ENCODE data around the gene PCCA.

PCCA gene

GRCh38 chr13:100549316-100549715, 460.4 kb downstream of the PCCA start:
- Histone ChIP-seq H3K4me1 (ENCODE audit: control insufficient read depth, low read depth, low read length) (no peaks in the 10 kb centered on the region), H2AK5ac (ENCODE audit: low read length) (no peak overlapping the region)
- no CpG with 5 or more reads among the region's 9 CpGs for WGBS (ENCODE audit: extremely low coverage, insufficient coverage, low lambda C conversion rate)

GRCh38 chr13:100552755-100553154, 463.9 kb downstream of the PCCA start:
- no peak overlapping the region for H3K4ac ChIP-seq (ENCODE audit: low read depth, low read length)

More at GRCh38 chr13:100549316-100549715, 460.4 kb downstream of the PCCA start:
- Histone ChIP-seq H3K9ac (ENCODE audit: low read length) (no peak overlapping the region), H3K4me3 (ENCODE audit: low read length) (no peak overlapping the region), H2BK15ac (replicated peaks; ENCODE audit: low read depth) (no peak overlapping the region), H3K23ac (ENCODE audit: low read length) (no peak overlapping the region), H2BK5ac (ENCODE audit: low read length) (no peak overlapping the region), H3K36me3 (ENCODE audit: control insufficient read depth, insufficient read depth, low read length) (no peaks in the 10 kb centered on the region), H4K5ac (ENCODE audit: low read length) (no peak overlapping the region), H3K27me3 (ENCODE audit: insufficient read depth, low read length, poor library complexity) (no peaks in the 10 kb centered on the region), H3K18ac (ENCODE audit: low read length) (no peak overlapping the region), H3K4ac (ENCODE audit: low read depth, low read length) (no peak overlapping the region), H3K56ac (ENCODE audit: low read length) (no peak overlapping the region), H3K79me1 (ENCODE audit: low read length) (no peaks in the 10 kb centered on the region), H3K79me2 (ENCODE audit: control insufficient read depth, insufficient read depth, low read length) (no peaks in the 10 kb centered on the region), H2BK120ac (ENCODE audit: low read depth, low read length) (no peak overlapping the region), H4K8ac (ENCODE audit: low read depth, low read length) (no peak overlapping the region), H3K4me2 (ENCODE audit: low read length) (no peak overlapping the region), H3K27ac (ENCODE audit: low read depth, low read length) (no peak overlapping the region)
- DNase-seq = no peak

GRCh38 chr13:100559886-100560285, 471.0 kb downstream of the PCCA start:
- Histone ChIP-seq H3K4ac (ENCODE audit: low read depth, low read length) (no peak overlapping the region), H3K79me2 (ENCODE audit: control insufficient read depth, insufficient read depth, low read length) (no peaks in the 10 kb centered on the region), H2BK15ac (replicated peaks; ENCODE audit: low read depth) (no peak overlapping the region), H3K79me1 (ENCODE audit: low read length) (no peaks in the 10 kb centered on the region), H3K27ac (ENCODE audit: low read depth, low read length) (no peak overlapping the region), H3K18ac (ENCODE audit: low read length) (no peak overlapping the region), H3K4me2 (ENCODE audit: low read length) (no peak overlapping the region), H4K8ac (ENCODE audit: low read depth, low read length) (no peak overlapping the region), H3K9ac (ENCODE audit: low read length) (no peak overlapping the region), H2BK120ac (ENCODE audit: low read depth, low read length) (no peak overlapping the region), H3K4me3 (ENCODE audit: low read length) (no peak overlapping the region), H3K4me1 (ENCODE audit: control insufficient read depth, low read depth, low read length) (no peaks in the 10 kb centered on the region), H3K27me3 (ENCODE audit: insufficient read depth, low read length, poor library complexity) (no peaks in the 10 kb centered on the region), H2AK5ac (ENCODE audit: low read length) (no peak overlapping the region), H2BK5ac (ENCODE audit: low read length) (no peak overlapping the region), H3K36me3 (ENCODE audit: control insufficient read depth, insufficient read depth, low read length) (no peaks in the 10 kb centered on the region), H3K23ac (ENCODE audit: low read length) (no peak overlapping the region), H4K5ac (ENCODE audit: low read length) (no peak overlapping the region), H3K56ac (ENCODE audit: low read length) (no peak overlapping the region)
- WGBS (ENCODE audit: extremely low coverage, insufficient coverage, low lambda C conversion rate) = no CpG with 5 or more reads among the region's 8 CpGs
- DNase-seq = no peak

More at GRCh38 chr13:100552755-100553154, 463.9 kb downstream of the PCCA start:
- no peak for DNase-seq
- Histone ChIP-seq H2BK15ac (replicated peaks; ENCODE audit: low read depth) (no peak overlapping the region), H3K4me2 (ENCODE audit: low read length) (no peak overlapping the region), H4K5ac (ENCODE audit: low read length) (no peak overlapping the region), H4K8ac (ENCODE audit: low read depth, low read length) (no peak overlapping the region), H3K23ac (ENCODE audit: low read length) (no peak overlapping the region), H3K27ac (ENCODE audit: low read depth, low read length) (no peak overlapping the region), H3K4me1 (ENCODE audit: control insufficient read depth, low read depth, low read length) (no peaks in the 10 kb centered on the region), H3K56ac (ENCODE audit: low read length) (no peak overlapping the region), H3K79me2 (ENCODE audit: control insufficient read depth, insufficient read depth, low read length) (no peaks in the 10 kb centered on the region), H2BK120ac (ENCODE audit: low read depth, low read length) (no peak overlapping the region), H2BK5ac (ENCODE audit: low read length) (no peak overlapping the region), H3K9ac (ENCODE audit: low read length) (no peak overlapping the region), H3K18ac (ENCODE audit: low read length) (no peak overlapping the region), H3K4me3 (ENCODE audit: low read length) (no peak overlapping the region), H3K79me1 (ENCODE audit: low read length) (no peaks in the 10 kb centered on the region), H3K27me3 (ENCODE audit: insufficient read depth, low read length, poor library complexity) (no peaks in the 10 kb centered on the region), H2AK5ac (ENCODE audit: low read length) (no peak overlapping the region), H3K36me3 (ENCODE audit: control insufficient read depth, insufficient read depth, low read length) (no peaks in the 10 kb centered on the region)
- no CpG with 5 or more reads among the region's 11 CpGs for WGBS (ENCODE audit: extremely low coverage, insufficient coverage, low lambda C conversion rate)

GRCh38 chr13:100560498-100561157, 471.7 kb downstream of the PCCA start:
- no CpG with 5 or more reads among the region's 15 CpGs for WGBS (ENCODE audit: extremely low coverage, insufficient coverage, low lambda C conversion rate)
- Histone ChIP-seq H2AK5ac (ENCODE audit: low read length) (no peak overlapping the region), H3K18ac (ENCODE audit: low read length) (no peak overlapping the region), H3K79me1 (ENCODE audit: low read length) (no peaks in the 10 kb centered on the region), H2BK120ac (ENCODE audit: low read depth, low read length) (no peak overlapping the region), H3K4me1 (ENCODE audit: control insufficient read depth, low read depth, low read length) (no peaks in the 10 kb centered on the region), H3K4ac (ENCODE audit: low read depth, low read length) (no peak overlapping the region), H3K23ac (ENCODE audit: low read length) (no peak overlapping the region), H3K27ac (ENCODE audit: low read depth, low read length) (no peak overlapping the region), H3K27me3 (ENCODE audit: insufficient read depth, low read length, poor library complexity) (no peaks in the 10 kb centered on the region), H3K4me3 (ENCODE audit: low read length) (no peak overlapping the region), H2BK5ac (ENCODE audit: low read length) (no peak overlapping the region), H3K56ac (ENCODE audit: low read length) (no peak overlapping the region), H3K79me2 (ENCODE audit: control insufficient read depth, insufficient read depth, low read length) (no peaks in the 10 kb centered on the region), H3K4me2 (ENCODE audit: low read length) (no peak overlapping the region), H4K5ac (ENCODE audit: low read length) (no peak overlapping the region), H3K36me3 (ENCODE audit: control insufficient read depth, insufficient read depth, low read length) (no peaks in the 10 kb centered on the region), H2BK15ac (replicated peaks; ENCODE audit: low read depth) (no peak overlapping the region), H3K9ac (ENCODE audit: low read length) (no peak overlapping the region), H4K8ac (ENCODE audit: low read depth, low read length) (no peak overlapping the region)
- DNase-seq = no peak

GRCh38 chr13:100561158-100561499, 472.2 kb downstream of the PCCA start:
- no peaks in the 10 kb centered on the region for H3K27me3 ChIP-seq (ENCODE audit: insufficient read depth, low read length, poor library complexity)
- no CpG with 5 or more reads among the region's 2 CpGs for WGBS (ENCODE audit: extremely low coverage, insufficient coverage, low lambda C conversion rate)
- H4K8ac ChIP-seq (ENCODE audit: low read depth, low read length) = no peak overlapping the region
- no peak overlapping the region for H2BK120ac ChIP-seq (ENCODE audit: low read depth, low read length)
- no peaks in the 10 kb centered on the region for H3K4me1 ChIP-seq (ENCODE audit: control insufficient read depth, low read depth, low read length)
- no peak overlapping the region for H2BK5ac ChIP-seq (ENCODE audit: low read length)
- H3K27ac ChIP-seq (ENCODE audit: low read depth, low read length) = no peak overlapping the region
- H3K56ac ChIP-seq (ENCODE audit: low read length) = no peak overlapping the region
- H2AK5ac ChIP-seq (ENCODE audit: low read length) = no peak overlapping the region
- DNase-seq = no peak
- H3K23ac ChIP-seq (ENCODE audit: low read length) = no peak overlapping the region
- H2BK15ac ChIP-seq (replicated peaks; ENCODE audit: low read depth) = no peak overlapping the region
- no peak overlapping the region for H3K4me2 ChIP-seq (ENCODE audit: low read length)
- no peaks in the 10 kb centered on the region for H3K79me1 ChIP-seq (ENCODE audit: low read length)
- H3K18ac ChIP-seq (ENCODE audit: low read length) = no peak overlapping the region
- no peak overlapping the region for H4K5ac ChIP-seq (ENCODE audit: low read length)
- H3K9ac ChIP-seq (ENCODE audit: low read length) = no peak overlapping the region
- no peak overlapping the region for H3K4me3 ChIP-seq (ENCODE audit: low read length)
- H3K79me2 ChIP-seq (ENCODE audit: control insufficient read depth, insufficient read depth, low read length) = no peaks in the 10 kb centered on the region
- H3K36me3 ChIP-seq (ENCODE audit: control insufficient read depth, insufficient read depth, low read length) = no peaks in the 10 kb centered on the region
- H3K4ac ChIP-seq (ENCODE audit: low read depth, low read length) = no peak overlapping the region

- H2AK5ac ChIP-seq (ENCODE audit: low read length) = no peak overlapping the region
- H3K79me2 ChIP-seq (ENCODE audit: control insufficient read depth, insufficient read depth, low read length) = no peaks in the 10 kb centered on the region
- H3K36me3 ChIP-seq (ENCODE audit: control insufficient read depth, insufficient read depth, low read length) = no peaks in the 10 kb centered on the region
- no peaks in the 10 kb centered on the region for H3K4me1 ChIP-seq (ENCODE audit: control insufficient read depth, low read depth, low read length)
- WGBS (ENCODE audit: extremely low coverage, insufficient coverage, low lambda C conversion rate) = no CpG with 5 or more reads among the region's 7 CpGs
- no peak overlapping the region for H2BK15ac ChIP-seq (replicated peaks; ENCODE audit: low read depth)
- H3K4me3 ChIP-seq (ENCODE audit: low read length) = no peak overlapping the region
- no peak overlapping the region for H3K9ac ChIP-seq (ENCODE audit: low read length)
- no peak overlapping the region for H3K23ac ChIP-seq (ENCODE audit: low read length)
- no peak overlapping the region for H3K27ac ChIP-seq (ENCODE audit: low read depth, low read length)
- H3K4me2 ChIP-seq (ENCODE audit: low read length) = no peak overlapping the region
- no peak overlapping the region for H2BK5ac ChIP-seq (ENCODE audit: low read length)
- DNase-seq = no peak
- H4K8ac ChIP-seq (ENCODE audit: low read depth, low read length) = no peak overlapping the region
- H2BK120ac ChIP-seq (ENCODE audit: low read depth, low read length) = no peak overlapping the region
- no peak overlapping the region for H4K5ac ChIP-seq (ENCODE audit: low read length)
- no peaks in the 10 kb centered on the region for H3K27me3 ChIP-seq (ENCODE audit: insufficient read depth, low read length, poor library complexity)
- H3K4ac ChIP-seq (ENCODE audit: low read depth, low read length) = no peak overlapping the region
- H3K18ac ChIP-seq (ENCODE audit: low read length) = no peak overlapping the region
- no peaks in the 10 kb centered on the region for H3K79me1 ChIP-seq (ENCODE audit: low read length)
- no peak overlapping the region for H3K56ac ChIP-seq (ENCODE audit: low read length)
Measured at GRCh38 chr13:100561599-100562204, 472.8 kb downstream of the PCCA start.

All from mesendoderm (in vitro differentiated cells).